Gastrocnemius medialis (tissue), 4 donors: Measurements from ENCODE around the gene DDX18. TPM values are rescaled to one million over a fixed set of nuclear protein-coding genes. Genes with fewer than 3 reads are reported as not detected.

ENCODE experiments used
- ATAC-seq, 2 donors: fragments of 150-250 bp; one replicate each; pipeline ENCODE4 v1.9.1; 2016
- DNase-seq, 2 donors: peaks; one replicate each; pipeline ENCODE4 v3.0.0-alpha.2; 2019
- H3K27ac ChIP-seq, 4 donors: fragments of 200-600 bp; sonication (generic); 1 replicate in 1 of 4; 2 replicates in 3 of 4; pipeline ENCODE4 v1.5.1; 2016 to 2018; ENCODE audit warnings: mild to moderate bottlenecking in 2 of 4, moderate library complexity in 1 of 4
- H3K27me3 ChIP-seq, 3 donors: fragments of 200-600 bp; sonication (generic) in 2 of 3; 1 replicate in 1 of 3; 2 replicates in 2 of 3; pipeline versions ENCODE4 v1.5.1 to v1.6.0; 2016 to 2019; ENCODE audit warnings: mild to moderate bottlenecking in 1 of 3, moderate library complexity in 1 of 3
- H3K36me3 ChIP-seq, 2 donors: fragments of 200-600 bp; sonication (generic) in 1 of 2; one replicate each; pipeline ENCODE4 v1.5.1; 2017 to 2018
- H3K4me1 ChIP-seq, 2 donors: fragments of 200-600 bp; sonication (generic) in 1 of 2; one replicate each; pipeline ENCODE4 v1.5.1; 2016 to 2017; ENCODE audit warnings: mild to moderate bottlenecking in 2 of 2
- H3K4me3 ChIP-seq, 4 donors: fragments of 200-600 bp; sonication (generic) in 3 of 4; 1 replicate in 1 of 4; 2 replicates in 3 of 4; pipeline ENCODE4 v1.5.1; 2016 to 2019; ENCODE audit warnings: mild to moderate bottlenecking in 2 of 4
- H3K9me3 ChIP-seq, 3 donors: fragments of 200-600 bp; sonication (generic) in 2 of 3; 1 replicate in 1 of 3; 2 replicates in 2 of 3; pipeline ENCODE4 v1.5.1; 2016 to 2019
- CTCF ChIP-seq, 5 experiments: fragments of 450-650 bp in 3 of 5; fragments of 200-600 bp in 2 of 5; sonication (generic) in 2 of 5; IDR thresholded peaks in 4 of 5; conservative IDR thresholded peaks in 1 of 5; 1 replicate in 4 of 5; 2 replicates in 1 of 5; pipeline ENCODE4 v1.5.1; 2016 to 2019; ENCODE audit warnings: antibody characterized with exemption in 5 of 5, mild to moderate bottlenecking in 3 of 5, moderate library complexity in 3 of 5
- POLR2A ChIP-seq, 2 donors: fragments of 450-650 bp; IDR thresholded peaks; one replicate each; pipeline ENCODE4 v1.6.1; 2017; ENCODE audit warnings: antibody characterized with exemption in 2 of 2, mild to moderate bottlenecking in 2 of 2, moderate library complexity in 2 of 2
- in situ Hi-C, 4 donors: fragments of 200-750 bp; cut with MboI; loops; one replicate each; pipeline versions ENCODE4 v1.15.0 to v1.8.0; 2017; ENCODE audit warnings: low sequenced_read_pairs in 4 of 4
- intact Hi-C: fragments of 100-400 bp; cut with DNase I; formaldehyde crosslinking; loops from one replicate; pipeline ENCODE4 v1.15.1; 2023; ENCODE audit warnings: low total_unique reads
- total RNA-seq, 4 donors: library from RNA; depleted of rRNA; stranded (reverse); fragments of >200 nt; gene quantifications; one replicate each; pipeline versions ENCODE4 v1.1.0 to v1.2.3, GENCODE V29; 2016

Gene DDX18
- total RNA-seq, 4 donors from 2014 or later, result 21.8 to 37.1 (median 24.7) TPM

GRCh38 chr2:117832332-117832731 is 17.8 kb downstream of the DDX18 start:
- ATAC-seq (no peak), DNase-seq (no peak)
- no peak overlapping the region for H3K27ac ChIP-seq
- in situ Hi-C loops (loop anchor here in 1 of 4 donors (5.0 kb wide), 1 partner anchor 170 kb away; no protein-coding TSS in a partner anchor), intact Hi-C loops (loop anchor here (10.0 kb wide), 1 partner anchor 102 kb away; no protein-coding TSS in a partner anchor)
- no peaks in the 10 kb centered on the region for H3K4me1 ChIP-seq
- peaks cover 0 to 58% of the 10 kb centered on the region in 2 donors for H3K36me3 ChIP-seq
- TF ChIP-seq CTCF (IDR thresholded peaks at IDR 0.05 in 4 of 5, conservative IDR thresholded peaks at IDR 0.05 in 1 of 5), result no peak
- TF ChIP-seq POLR2A (IDR thresholded peaks at IDR 0.05), result no peak
- no peak overlapping the region for H3K4me3 ChIP-seq
- H3K9me3 ChIP-seq, result no peaks in the 10 kb centered on the region
- H3K27me3 ChIP-seq, result no peaks in the 10 kb centered on the region

- intact Hi-C loops, result loop anchor here (10.0 kb wide), 1 partner anchor 102 kb away; no protein-coding TSS in a partner anchor
- DNase-seq (no peak), ATAC-seq (no peak)
- in situ Hi-C loops, result loop anchor here in 1 of 4 donors (5.0 kb wide), 1 partner anchor 169 kb away; no protein-coding TSS in a partner anchor
- H3K4me3 ChIP-seq, result no peak overlapping the region
- no peak overlapping the region for H3K27ac ChIP-seq
- H3K4me1 ChIP-seq, result no peaks in the 10 kb centered on the region
- H3K36me3 ChIP-seq, result peaks cover 0 to 51% of the 10 kb centered on the region in 2 donors
- no peak for TF ChIP-seq CTCF (IDR thresholded peaks at IDR 0.05 in 4 of 5, conservative IDR thresholded peaks at IDR 0.05 in 1 of 5)
- no peak for TF ChIP-seq POLR2A (IDR thresholded peaks at IDR 0.05)
- H3K9me3 ChIP-seq, result no peaks in the 10 kb centered on the region
- H3K27me3 ChIP-seq, result no peaks in the 10 kb centered on the region
Observed at GRCh38 chr2:117832905-117833613, 18.6 kb downstream of the DDX18 start.

DNA sequence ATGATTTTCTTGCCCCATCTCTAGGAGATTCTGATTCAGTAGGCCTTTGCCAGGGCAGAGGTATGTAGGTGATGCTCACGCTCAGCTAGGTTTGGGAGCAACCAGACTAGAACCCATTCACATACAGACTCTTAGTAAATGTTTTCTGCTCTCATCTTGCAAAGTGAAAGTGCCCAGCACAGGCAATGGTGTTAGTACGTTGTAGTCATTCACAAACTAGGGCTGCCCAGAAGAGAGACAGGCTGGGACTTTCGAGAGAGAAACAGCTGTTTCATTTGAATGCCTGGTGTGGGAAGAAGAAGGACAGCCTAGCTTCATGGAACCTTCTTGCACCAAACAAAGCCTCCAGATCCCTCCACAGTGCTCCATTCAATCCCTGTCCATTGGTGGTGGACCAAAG is 19.4 kb downstream of the DDX18 start:
- Histone ChIP-seq H3K27ac (no peak overlapping the region), H3K9me3 (no peaks in the 10 kb centered on the region), H3K4me3 (no peak overlapping the region), H3K4me1 (no peaks in the 10 kb centered on the region), H3K27me3 (no peaks in the 10 kb centered on the region), H3K36me3 (peaks cover 0 to 43% of the 10 kb centered on the region in 2 donors)
- no peak for ATAC-seq
- TF ChIP-seq POLR2A (IDR thresholded peaks at IDR 0.05), result no peak
- TF ChIP-seq CTCF (IDR thresholded peaks at IDR 0.05 in 4 of 5, conservative IDR thresholded peaks at IDR 0.05 in 1 of 5), result no peak
- intact Hi-C loops (loop anchor here (10.0 kb wide), 1 partner anchor 101 kb away; no protein-coding TSS in a partner anchor), in situ Hi-C loops (loop anchor here in 1 of 4 donors (5.0 kb wide), 1 partner anchor 168 kb away; no protein-coding TSS in a partner anchor)
- no peak for DNase-seq

- no peak for DNase-seq
- Histone ChIP-seq H3K4me3 (no peak overlapping the region), H3K9me3 (no peaks in the 10 kb centered on the region), H3K27ac (no peak overlapping the region), H3K36me3 (peaks cover 0 to 32% of the 10 kb centered on the region in 2 donors), H3K27me3 (no peaks in the 10 kb centered on the region), H3K4me1 (no peaks in the 10 kb centered on the region)
- in situ Hi-C loops (loop anchor here in 1 of 4 donors (5.0 kb wide), 1 partner anchor 167 kb away; no protein-coding TSS in a partner anchor), intact Hi-C loops (loop anchor here (10.0 kb wide), 1 partner anchor 100 kb away; no protein-coding TSS in a partner anchor)
- TF ChIP-seq POLR2A (IDR thresholded peaks at IDR 0.05), result no peak
- no peak for TF ChIP-seq CTCF (IDR thresholded peaks at IDR 0.05 in 4 of 5, conservative IDR thresholded peaks at IDR 0.05 in 1 of 5)
- ATAC-seq, result no peak
Observed at GRCh38 chr2:117834992-117835391, 20.5 kb downstream of the DDX18 start.
